Urinary bladder (tissue), 4 donors: ENCODE results near the gene CLDN20. TPM values are rescaled to one million over a fixed set of nuclear protein-coding genes. Genes with fewer than 3 reads are reported as not detected.
"Not testable (repeated sequence)": the region's sequence is repeated elsewhere in the genome, so short reads cannot be mapped to it uniquely, and the experiment has no call there.

Experiments used
- DNase-seq: peaks from one replicate; pipeline ENCODE4 v3.0.0-alpha.2; 2015; ENCODE audit errors: extremely low spot score
- H3K27ac ChIP-seq: one replicate; pipeline ENCODE4 v1.5.1; 2013; ENCODE audit warnings: low read depth, mild to moderate bottlenecking, moderate library complexity
- H3K36me3 ChIP-seq: one replicate; pipeline ENCODE4 v1.6.1; 2013; ENCODE audit warnings: mild to moderate bottlenecking, moderate library complexity; ENCODE audit not compliant: insufficient read depth
- H3K4me1 ChIP-seq: one replicate; pipeline ENCODE4 v1.6.1; 2013; ENCODE audit warnings: mild to moderate bottlenecking, moderate library complexity; ENCODE audit not compliant: insufficient read depth
- H3K4me3 ChIP-seq: one replicate; pipeline ENCODE4 v1.5.1; 2013; ENCODE audit warnings: low read depth, low read length
- WGBS: extraction: QIAGEN DNeasy Blood & Tissue Kit; methylation state at CpG from one replicate; pipeline ENCODE4 v1.1.7; 2013; 5-methylcytosine and 5-hydroxymethylcytosine counted together
- polyA plus RNA-seq: library from polyadenylated mRNA; stranded (reverse); fragments of 200-250 nt; gene quantifications from one replicate; pipeline ENCODE4 v1.2.3, GENCODE V29; 2013
- total RNA-seq: library from RNA; depleted of rRNA; stranded (reverse); fragments of >200 nt; gene quantifications from one replicate; pipeline ENCODE4 v1.2.3, GENCODE V29; 2014
- donor health status: healthy with polysubstance abuse.
- donor health status: healthy.

Gene CLDN20
- total and polyA plus RNA-seq, 2 donors: 0.06 TPM; not detected in 1

GRCh38 chr6:155267411-155267810 lies 3.6 kb downstream of the CLDN20 start:
- no peak for DNase-seq
- 95% methylated on average over 2 of the region's 2 CpGs for WGBS
- Histone ChIP-seq H3K4me1 (peaks cover 1% of the 10 kb centered on the region), H3K27ac (no peak overlapping the region), H3K4me3 (no peak overlapping the region), H3K36me3 (no peaks in the 10 kb centered on the region)

GRCh38 chr6:155268088-155268867 lies 4.5 kb downstream of the CLDN20 start:
- not testable (repeated sequence) for H3K4me1 ChIP-seq, H3K27ac ChIP-seq, H3K4me3 ChIP-seq, H3K36me3 ChIP-seq, DNase-seq
- 79% methylated on average over 3 of the region's 5 CpGs for WGBS

- WGBS: 76% methylated on average over 3 of the region's 3 CpGs
Measured at GRCh38 chr6:155269765-155270164, 6.0 kb downstream of the CLDN20 start.

GRCh38 chr6:155270561-155271091 lies 6.8 kb downstream of the CLDN20 start:
- H3K4me3 ChIP-seq: no peak overlapping the region
- H3K36me3 ChIP-seq: no peaks in the 10 kb centered on the region
- peaks cover 2% of the 10 kb centered on the region for H3K4me1 ChIP-seq
- WGBS: 66% methylated on average over 7 of the region's 7 CpGs
- no peak for DNase-seq
- H3K27ac ChIP-seq: no peak overlapping the region

More at GRCh38 chr6:155269765-155270164, 6.0 kb downstream of the CLDN20 start:
- Histone ChIP-seq H3K4me1 (peaks cover 3% of the 10 kb centered on the region), H3K27ac (no peak overlapping the region), H3K4me3 (no peak overlapping the region), H3K36me3 (no peaks in the 10 kb centered on the region)
- DNase-seq: no peak

- no peaks in the 10 kb centered on the region for H3K36me3 ChIP-seq
- DNase-seq: no peak
- H3K4me1 ChIP-seq: peaks cover 2% of the 10 kb centered on the region
- H3K4me3 ChIP-seq: no peak overlapping the region
- H3K27ac ChIP-seq: no peak overlapping the region
Measured at GRCh38 chr6:155271145-155271544, 7.3 kb downstream of the CLDN20 start.

- Histone ChIP-seq H3K27ac (peak overlapping the region; percentile 16), H3K36me3 (no peaks in the 10 kb centered on the region), H3K4me1 (peaks cover 2% of the 10 kb centered on the region), H3K4me3 (no peak overlapping the region)
- DNase-seq: peak; percentile 17
- WGBS: 44% methylated on average over 8 of the region's 8 CpGs
Measured at GRCh38 chr6:155272353-155273232, 8.8 kb downstream of the CLDN20 start.

- Histone ChIP-seq H3K36me3 (no peaks in the 10 kb centered on the region), H3K4me1 (peaks cover 2% of the 10 kb centered on the region), H3K27ac (no peak overlapping the region), H3K4me3 (no peak overlapping the region)
- WGBS: 29% methylated on average over 3 of the region's 3 CpGs
- DNase-seq: peak; percentile 18
Measured at GRCh38 chr6:155273431-155273830, 9.6 kb downstream of the CLDN20 start.

- Histone ChIP-seq H3K36me3 (no peaks in the 10 kb centered on the region), H3K27ac (no peak overlapping the region), H3K4me3 (no peak overlapping the region), H3K4me1 (peaks cover 2% of the 10 kb centered on the region)
- WGBS: 45% methylated on average over 2 of the region's 2 CpGs
- no peak for DNase-seq
Measured at GRCh38 chr6:155274106-155274505, 10.3 kb downstream of the CLDN20 start.

- WGBS: 71% methylated on average over 1 of the region's 1 CpG
- peak overlapping the region; percentile 32 for H3K27ac ChIP-seq
- peaks cover 2% of the 10 kb centered on the region for H3K4me1 ChIP-seq
- no peaks in the 10 kb centered on the region for H3K36me3 ChIP-seq
- H3K4me3 ChIP-seq: no peak overlapping the region
- DNase-seq: no peak
Measured at GRCh38 chr6:155274533-155274932, 10.7 kb downstream of the CLDN20 start.

- no peaks in the 10 kb centered on the region for H3K36me3 ChIP-seq
- no peak for DNase-seq
- H3K4me3 ChIP-seq: no peak overlapping the region
- WGBS: 32% methylated on average over 10 of the region's 10 CpGs
- H3K4me1 ChIP-seq: peaks cover 2% of the 10 kb centered on the region
- H3K27ac ChIP-seq: no peak overlapping the region
Measured at GRCh38 chr6:155275808-155276480, 12.1 kb downstream of the CLDN20 start.

GRCh38 chr6:155276638-155277037 lies 12.8 kb downstream of the CLDN20 start:
- peaks cover 2% of the 10 kb centered on the region for H3K4me1 ChIP-seq

GRCh38 chr6:155278319-155279049 lies 14.7 kb downstream of the CLDN20 start:
- Histone ChIP-seq H3K36me3 (no peaks in the 10 kb centered on the region), H3K4me1 (peaks cover 2% of the 10 kb centered on the region), H3K27ac (no peak overlapping the region), H3K4me3 (no peak overlapping the region)
- DNase-seq: no peak
- WGBS: 92% methylated on average over 5 of the region's 5 CpGs

More at GRCh38 chr6:155276638-155277037, 12.8 kb downstream of the CLDN20 start:
- Histone ChIP-seq H3K36me3 (no peaks in the 10 kb centered on the region), H3K27ac (no peak overlapping the region), H3K4me3 (no peak overlapping the region)
- no peak for DNase-seq

- H3K36me3 ChIP-seq: peaks cover 2% of the 10 kb centered on the region
- no peaks in the 10 kb centered on the region for H3K4me1 ChIP-seq
- no peak overlapping the region for H3K4me3 ChIP-seq
- DNase-seq: no peak
- 91% methylated on average over 4 of the region's 4 CpGs for WGBS
- H3K27ac ChIP-seq: no peak overlapping the region
Measured at GRCh38 chr6:155284775-155285174, 21.0 kb downstream of the CLDN20 start.
